Measurements from ENCODE around the gene RHOG. TPM values are rescaled to one million over a fixed set of nuclear protein-coding genes. Genes with fewer than 3 reads are reported as not detected.
A peak's percentile ranks its signal among the peaks of the same experiment; 100 is the strongest.

The RHOG gene
- total and polyA plus RNA-seq, 9 of the 15 experiments (the other 6 are each of a cell fraction or from before 2014, with no cell fraction given) = 22.6 to 162 (median 80.3) TPM

DNA sequence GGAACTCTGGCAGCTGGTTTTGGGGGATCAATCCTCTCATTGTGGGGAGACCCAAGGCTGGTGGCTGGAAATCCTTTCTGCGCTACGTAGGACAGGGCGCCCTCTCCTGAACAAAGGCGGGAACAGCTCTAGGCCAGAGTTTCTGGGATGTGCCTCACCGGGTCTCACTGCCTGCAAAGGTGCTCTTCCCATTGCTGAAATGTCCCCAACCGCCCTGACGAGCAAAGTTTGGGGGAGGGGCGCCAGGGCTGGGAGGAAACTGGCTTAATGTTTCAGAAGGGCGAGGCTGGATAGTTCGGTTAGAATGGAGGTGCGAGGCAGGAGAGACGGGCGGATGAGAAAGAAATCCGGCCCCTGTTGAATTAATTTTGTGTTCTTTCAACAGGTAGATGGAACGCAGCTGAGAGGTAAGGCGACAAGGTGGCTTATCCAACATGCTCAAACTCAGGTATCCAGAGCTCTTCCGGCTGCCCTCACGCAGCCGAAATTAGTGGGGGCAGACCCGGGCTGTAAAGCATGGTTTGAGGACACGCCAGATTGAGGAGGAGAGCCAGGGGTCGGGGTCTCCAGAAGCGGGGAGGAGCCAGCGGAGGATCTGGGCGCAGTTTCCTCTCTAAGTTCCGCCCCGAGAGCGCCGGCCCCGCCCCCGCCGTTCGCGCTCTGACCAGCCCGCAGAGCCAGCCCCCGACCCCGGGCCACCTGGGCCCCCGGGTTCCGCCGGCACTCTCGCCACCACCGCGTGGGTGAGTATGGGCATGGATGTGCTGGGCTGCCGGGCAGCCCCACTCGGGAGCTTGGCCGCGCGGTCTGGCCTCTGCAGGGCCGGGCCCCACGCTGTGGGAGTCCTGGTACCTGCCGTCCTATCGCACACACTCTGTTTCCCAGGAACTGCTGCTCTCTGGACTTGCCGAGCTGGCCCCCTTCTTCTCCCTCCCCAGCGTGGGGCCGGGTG lies 32.6 kb downstream of the RHOG start, which contains the start of gene PGAP2 (continued):
- TF ChIP-seq, protein P1, sequence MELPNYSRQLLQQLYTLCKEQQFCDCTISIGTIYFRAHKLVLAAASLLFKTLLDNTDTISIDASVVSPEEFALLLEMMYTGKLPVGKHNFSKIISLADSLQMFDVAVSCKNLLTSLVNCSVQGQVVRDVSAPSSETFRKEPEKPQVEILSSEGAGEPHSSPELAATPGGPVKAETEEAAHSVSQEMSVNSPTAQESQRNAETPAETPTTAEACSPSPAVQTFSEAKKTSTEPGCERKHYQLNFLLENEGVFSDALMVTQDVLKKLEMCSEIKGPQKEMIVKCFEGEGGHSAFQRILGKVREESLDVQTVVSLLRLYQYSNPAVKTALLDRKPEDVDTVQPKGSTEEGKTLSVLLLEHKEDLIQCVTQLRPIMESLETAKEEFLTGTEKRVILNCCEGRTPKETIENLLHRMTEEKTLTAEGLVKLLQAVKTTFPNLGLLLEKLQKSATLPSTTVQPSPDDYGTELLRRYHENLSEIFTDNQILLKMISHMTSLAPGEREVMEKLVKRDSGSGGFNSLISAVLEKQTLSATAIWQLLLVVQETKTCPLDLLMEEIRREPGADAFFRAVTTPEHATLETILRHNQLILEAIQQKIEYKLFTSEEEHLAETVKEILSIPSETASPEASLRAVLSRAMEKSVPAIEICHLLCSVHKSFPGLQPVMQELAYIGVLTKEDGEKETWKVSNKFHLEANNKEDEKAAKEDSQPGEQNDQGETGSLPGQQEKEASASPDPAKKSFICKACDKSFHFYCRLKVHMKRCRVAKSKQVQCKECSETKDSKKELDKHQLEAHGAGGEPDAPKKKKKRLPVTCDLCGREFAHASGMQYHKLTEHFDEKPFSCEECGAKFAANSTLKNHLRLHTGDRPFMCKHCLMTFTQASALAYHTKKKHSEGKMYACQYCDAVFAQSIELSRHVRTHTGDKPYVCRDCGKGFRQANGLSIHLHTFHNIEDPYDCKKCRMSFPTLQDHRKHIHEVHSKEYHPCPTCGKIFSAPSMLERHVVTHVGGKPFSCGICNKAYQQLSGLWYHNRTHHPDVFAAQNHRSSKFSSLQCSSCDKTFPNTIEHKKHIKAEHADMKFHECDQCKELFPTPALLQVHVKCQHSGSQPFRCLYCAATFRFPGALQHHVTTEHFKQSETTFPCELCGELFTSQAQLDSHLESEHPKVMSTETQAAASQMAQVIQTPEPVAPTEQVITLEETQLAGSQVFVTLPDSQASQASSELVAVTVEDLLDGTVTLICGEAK (IDR thresholded peaks at IDR 0.05) = 0 out of 2 replicates have a peak, but pooled peaks have one; percentile 22
- TF ChIP-seq, protein P1 (CRISPR knock-in tag; IDR thresholded peaks at IDR 0.05) = no peak
- TF ChIP-seq OTX1 (CRISPR knock-in tag; IDR thresholded peaks at IDR 0.05) = no peak
- no peak for TF ChIP-seq MCM3 (IDR thresholded peaks at IDR 0.05)
- TF ChIP-seq, protein P2, sequence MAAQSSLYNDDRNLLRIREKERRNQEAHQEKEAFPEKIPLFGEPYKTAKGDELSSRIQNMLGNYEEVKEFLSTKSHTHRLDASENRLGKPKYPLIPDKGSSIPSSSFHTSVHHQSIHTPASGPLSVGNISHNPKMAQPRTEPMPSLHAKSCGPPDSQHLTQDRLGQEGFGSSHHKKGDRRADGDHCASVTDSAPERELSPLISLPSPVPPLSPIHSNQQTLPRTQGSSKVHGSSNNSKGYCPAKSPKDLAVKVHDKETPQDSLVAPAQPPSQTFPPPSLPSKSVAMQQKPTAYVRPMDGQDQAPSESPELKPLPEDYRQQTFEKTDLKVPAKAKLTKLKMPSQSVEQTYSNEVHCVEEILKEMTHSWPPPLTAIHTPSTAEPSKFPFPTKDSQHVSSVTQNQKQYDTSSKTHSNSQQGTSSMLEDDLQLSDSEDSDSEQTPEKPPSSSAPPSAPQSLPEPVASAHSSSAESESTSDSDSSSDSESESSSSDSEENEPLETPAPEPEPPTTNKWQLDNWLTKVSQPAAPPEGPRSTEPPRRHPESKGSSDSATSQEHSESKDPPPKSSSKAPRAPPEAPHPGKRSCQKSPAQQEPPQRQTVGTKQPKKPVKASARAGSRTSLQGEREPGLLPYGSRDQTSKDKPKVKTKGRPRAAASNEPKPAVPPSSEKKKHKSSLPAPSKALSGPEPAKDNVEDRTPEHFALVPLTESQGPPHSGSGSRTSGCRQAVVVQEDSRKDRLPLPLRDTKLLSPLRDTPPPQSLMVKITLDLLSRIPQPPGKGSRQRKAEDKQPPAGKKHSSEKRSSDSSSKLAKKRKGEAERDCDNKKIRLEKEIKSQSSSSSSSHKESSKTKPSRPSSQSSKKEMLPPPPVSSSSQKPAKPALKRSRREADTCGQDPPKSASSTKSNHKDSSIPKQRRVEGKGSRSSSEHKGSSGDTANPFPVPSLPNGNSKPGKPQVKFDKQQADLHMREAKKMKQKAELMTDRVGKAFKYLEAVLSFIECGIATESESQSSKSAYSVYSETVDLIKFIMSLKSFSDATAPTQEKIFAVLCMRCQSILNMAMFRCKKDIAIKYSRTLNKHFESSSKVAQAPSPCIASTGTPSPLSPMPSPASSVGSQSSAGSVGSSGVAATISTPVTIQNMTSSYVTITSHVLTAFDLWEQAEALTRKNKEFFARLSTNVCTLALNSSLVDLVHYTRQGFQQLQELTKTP (IDR thresholded peaks at IDR 0.05; ENCODE audit: low read depth in 1 of 2, partially characterized antibody in 2 of 2) = no peak
- peak; percentile 59; the same call in 1 of the 2 replicates for TF ChIP-seq PHF8 (IDR thresholded peaks at IDR 0.05; ENCODE audit: borderline replicate concordance, low read length)
- no peak for TF ChIP-seq DMBX1 (CRISPR knock-in tag; IDR thresholded peaks at IDR 0.05; ENCODE audit: borderline replicate concordance)
- no peak for TF ChIP-seq MYNN (IDR thresholded peaks at IDR 0.05)
- no peak for TF ChIP-seq MYNN (CRISPR knock-in tag; IDR thresholded peaks at IDR 0.05)
- TF ChIP-seq SMC3 (conservative IDR thresholded peaks at IDR 0.05; ENCODE audit: insufficient read depth, low read depth, low read length) = peak; percentile 57
- no peak for TF ChIP-seq HCFC1 (IDR thresholded peaks at IDR 0.05; ENCODE audit: low read depth, low read length)
- TF ChIP-seq, protein P3, sequence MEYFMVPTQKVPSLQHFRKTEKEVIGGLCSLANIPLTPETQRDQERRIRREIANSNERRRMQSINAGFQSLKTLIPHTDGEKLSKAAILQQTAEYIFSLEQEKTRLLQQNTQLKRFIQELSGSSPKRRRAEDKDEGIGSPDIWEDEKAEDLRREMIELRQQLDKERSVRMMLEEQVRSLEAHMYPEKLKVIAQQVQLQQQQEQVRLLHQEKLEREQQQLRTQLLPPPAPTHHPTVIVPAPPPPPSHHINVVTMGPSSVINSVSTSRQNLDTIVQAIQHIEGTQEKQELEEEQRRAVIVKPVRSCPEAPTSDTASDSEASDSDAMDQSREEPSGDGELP (CRISPR knock-in tag; IDR thresholded peaks at IDR 0.05; ENCODE audit: borderline replicate concordance) = peak; percentile 10; the same call in 1 of the 2 replicates
- TF ChIP-seq PHB2 (IDR thresholded peaks at IDR 0.05; ENCODE audit: low read depth) = no peak

Data from K562 (cell line).